ENCODE data around the gene VWA5A. TPM values are rescaled to one million over a fixed set of nuclear protein-coding genes. Genes with fewer than 3 reads are reported as not detected.
"Not testable (repeated sequence)": the region's sequence is repeated elsewhere in the genome, so short reads cannot be mapped to it uniquely, and the experiment has no call there.

The VWA5A gene
- polyA plus RNA-seq, 1 donor from 2014 or later: 12.8 TPM

DNA sequence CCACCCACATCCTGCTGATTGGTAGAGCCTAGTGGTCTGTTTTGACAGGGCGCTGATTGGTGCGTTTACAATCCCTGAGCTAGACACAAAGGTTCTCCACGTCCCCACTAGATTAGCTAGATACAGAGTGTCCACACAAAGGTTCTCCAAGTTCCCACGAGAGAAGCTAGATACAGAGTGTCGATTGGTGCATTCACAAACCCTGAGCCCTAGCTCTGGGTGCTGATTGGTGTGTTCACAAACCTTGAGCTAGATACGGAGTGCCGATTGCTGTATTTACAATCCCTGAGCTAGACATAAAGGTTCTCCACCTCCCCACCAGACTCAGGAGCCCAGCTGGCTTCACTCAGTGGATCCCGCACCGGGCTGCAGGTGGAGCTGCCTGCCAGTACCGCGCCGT, 55.1 kb downstream of the VWA5A start:
- H3K4me3 Mint-ChIP-seq, H3K27ac Mint-ChIP-seq, H3K36me3 Mint-ChIP-seq, H3K4me1 Mint-ChIP-seq, H3K27me3 Mint-ChIP-seq, H3K9me3 Mint-ChIP-seq: not testable (repeated sequence)

DNA sequence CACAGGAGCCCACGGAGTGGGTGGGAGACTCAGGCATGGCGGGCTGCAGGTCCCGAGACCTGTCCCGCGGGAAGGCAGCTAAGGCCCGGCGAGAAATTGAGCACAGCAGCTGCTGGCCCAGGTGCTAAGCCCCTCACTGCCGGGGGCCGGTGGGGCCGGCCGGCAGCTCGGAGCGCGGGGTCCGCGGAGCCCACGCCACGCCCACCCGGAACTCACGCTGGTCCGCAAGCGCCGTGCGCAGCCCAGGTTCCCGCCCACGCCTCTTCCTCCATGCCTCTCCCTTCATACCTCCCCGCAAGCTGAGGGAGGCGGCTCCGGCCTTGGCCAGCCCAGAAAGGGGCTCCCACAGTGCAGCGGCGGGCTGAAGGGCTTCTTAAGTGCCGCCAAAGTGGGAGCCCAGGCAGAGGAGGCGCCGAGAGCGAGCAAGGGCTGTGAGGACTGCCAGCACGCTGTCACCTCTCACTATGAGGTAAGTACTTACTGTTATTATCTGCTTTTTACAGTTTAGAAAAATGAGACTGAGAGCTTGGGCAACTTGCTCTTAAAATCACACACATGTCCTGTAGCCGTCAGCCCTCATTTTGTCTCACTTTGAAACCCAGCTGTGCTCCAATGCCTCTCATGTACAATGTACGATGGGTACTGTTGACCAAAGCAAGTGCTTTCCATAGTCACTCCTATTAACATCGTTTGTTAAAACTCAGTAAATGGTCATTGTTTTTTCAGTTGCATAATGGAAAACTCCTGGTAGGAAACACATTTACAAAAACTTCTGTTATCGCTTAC, 55.7 kb downstream of the VWA5A start:
- Mint-ChIP-seq H3K9me3 (no peaks in the 10 kb centered on the region), H3K4me1 (no peaks in the 10 kb centered on the region), H3K27me3 (peaks cover 3% of the 10 kb centered on the region), H3K27ac (no peak overlapping the region), H3K4me3 (no peak overlapping the region), H3K36me3 (no peaks in the 10 kb centered on the region)

DNA sequence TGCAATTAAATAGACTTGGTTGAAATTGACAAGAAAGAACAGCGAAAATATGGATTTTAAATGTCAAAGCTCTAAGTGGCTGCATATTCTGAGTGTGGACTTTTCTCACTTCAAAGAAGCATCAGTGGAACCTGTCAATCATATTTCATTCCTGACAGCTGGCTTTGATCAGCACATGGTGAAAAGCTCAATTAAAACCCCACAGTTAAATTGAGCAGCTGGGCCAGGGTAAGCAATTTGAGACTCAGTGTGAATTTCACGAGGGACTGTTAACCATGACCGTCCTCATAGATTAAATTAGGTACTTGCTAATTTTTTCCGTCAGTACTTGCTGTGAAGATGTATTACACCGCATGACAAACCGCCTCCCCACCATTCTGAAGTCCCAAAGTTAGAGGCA, 56.9 kb downstream of the VWA5A start:
- Mint-ChIP-seq H3K36me3 (no peaks in the 10 kb centered on the region), H3K9me3 (no peaks in the 10 kb centered on the region), H3K4me1 (no peaks in the 10 kb centered on the region), H3K27me3 (peaks cover 1% of the 10 kb centered on the region), H3K27ac (no peak overlapping the region), H3K4me3 (no peak overlapping the region)

DNA sequence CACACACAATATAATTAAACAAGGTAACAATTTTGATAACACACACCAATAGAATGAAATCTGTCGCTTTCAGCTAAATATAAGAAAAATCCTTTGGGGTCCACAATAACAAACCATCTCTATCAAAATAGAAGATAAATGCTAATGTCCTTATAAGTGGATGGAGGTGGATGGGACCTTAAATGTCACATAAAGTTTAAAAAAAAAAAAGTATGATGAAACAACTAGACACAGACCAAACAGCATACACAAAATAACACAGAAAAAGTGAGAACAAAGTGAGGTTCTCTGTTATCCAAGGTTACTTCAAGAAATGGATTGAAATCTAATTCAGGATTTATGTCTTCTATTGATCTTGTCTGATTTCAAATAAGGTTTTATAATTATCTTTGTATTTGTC, 57.3 kb downstream of the VWA5A start:
- peaks cover 1% of the 10 kb centered on the region for H3K27me3 Mint-ChIP-seq
- no peak overlapping the region for H3K4me3 Mint-ChIP-seq
- no peak overlapping the region for H3K27ac Mint-ChIP-seq
- H3K36me3 Mint-ChIP-seq: no peaks in the 10 kb centered on the region
- no peaks in the 10 kb centered on the region for H3K4me1 Mint-ChIP-seq
- H3K9me3 Mint-ChIP-seq: no peaks in the 10 kb centered on the region

DNA sequence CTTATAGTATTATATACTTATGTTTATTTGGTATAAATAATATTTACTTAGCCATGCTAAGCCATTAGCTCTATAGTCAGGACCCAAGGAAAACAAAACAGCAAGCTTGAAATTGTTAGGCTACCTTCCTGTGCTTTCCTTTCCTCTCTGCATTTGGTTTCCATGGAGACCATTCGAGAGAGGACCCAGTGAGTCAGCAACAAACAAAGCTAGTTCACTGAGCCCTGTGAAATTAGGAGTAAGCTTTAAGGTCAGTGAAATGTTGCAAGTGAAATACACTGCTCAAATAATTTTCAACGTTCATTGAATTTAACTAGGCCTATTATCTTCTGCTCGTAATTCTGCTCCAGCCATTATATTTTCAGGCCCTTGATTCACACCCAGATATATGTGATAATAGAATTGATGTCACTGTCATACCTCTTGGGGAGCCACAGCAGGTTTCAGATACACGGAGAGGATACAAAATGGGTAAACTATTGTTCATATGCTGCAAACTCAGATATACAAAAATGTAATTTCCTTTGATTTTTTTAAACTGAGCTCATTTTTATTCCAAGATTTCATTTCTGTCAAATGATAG, 58.8 kb downstream of the VWA5A start:
- Mint-ChIP-seq H3K4me3 (no peak overlapping the region), H3K27me3 (peaks cover 1% of the 10 kb centered on the region), H3K4me1 (no peaks in the 10 kb centered on the region)

DNA sequence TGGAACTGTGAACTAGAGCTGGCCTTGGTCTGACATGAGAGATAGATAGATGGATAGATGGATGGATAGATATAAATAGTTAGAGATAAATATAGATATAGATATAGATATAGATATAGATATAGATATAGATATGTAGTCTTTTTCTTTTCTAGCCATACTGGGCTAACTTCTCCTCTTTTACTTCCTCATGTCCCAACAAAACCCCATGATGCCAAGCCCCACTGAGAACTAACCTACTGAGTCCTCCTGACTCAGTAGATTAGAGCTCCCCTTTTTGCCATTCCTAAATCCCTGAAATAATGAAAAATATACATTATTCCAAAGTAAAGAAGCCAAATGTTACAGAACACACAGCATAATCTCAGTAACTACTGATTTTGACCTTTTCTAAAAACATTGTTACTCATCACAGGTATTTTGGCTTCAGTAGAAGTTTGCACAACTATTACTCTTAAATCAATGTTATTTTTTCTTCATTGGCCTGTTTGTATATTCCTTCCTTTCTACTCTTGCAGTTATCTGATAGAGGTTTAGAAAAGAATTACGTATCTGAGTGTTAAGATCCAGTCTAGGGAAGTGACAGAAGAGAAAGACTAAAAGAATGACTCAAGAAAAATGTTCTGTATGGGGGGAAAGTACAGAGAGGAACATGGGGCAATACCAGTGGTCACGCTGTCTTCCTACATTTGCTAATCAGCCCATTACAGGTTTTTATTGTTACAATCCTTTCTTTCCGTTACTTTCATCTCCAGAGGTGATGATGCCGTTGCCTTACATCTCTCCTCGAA, 61.9 kb downstream of the VWA5A start:
- H3K4me3 Mint-ChIP-seq: no peak overlapping the region
- H3K9me3 Mint-ChIP-seq: no peaks in the 10 kb centered on the region
- no peak overlapping the region for H3K27ac Mint-ChIP-seq
- no peaks in the 10 kb centered on the region for H3K27me3 Mint-ChIP-seq
- no peaks in the 10 kb centered on the region for H3K4me1 Mint-ChIP-seq
- no peaks in the 10 kb centered on the region for H3K36me3 Mint-ChIP-seq

More for the DNA sequence above, 58.8 kb downstream of the VWA5A start:
- Mint-ChIP-seq H3K27ac (no peak overlapping the region), H3K9me3 (no peaks in the 10 kb centered on the region), H3K36me3 (no peaks in the 10 kb centered on the region)

DNA sequence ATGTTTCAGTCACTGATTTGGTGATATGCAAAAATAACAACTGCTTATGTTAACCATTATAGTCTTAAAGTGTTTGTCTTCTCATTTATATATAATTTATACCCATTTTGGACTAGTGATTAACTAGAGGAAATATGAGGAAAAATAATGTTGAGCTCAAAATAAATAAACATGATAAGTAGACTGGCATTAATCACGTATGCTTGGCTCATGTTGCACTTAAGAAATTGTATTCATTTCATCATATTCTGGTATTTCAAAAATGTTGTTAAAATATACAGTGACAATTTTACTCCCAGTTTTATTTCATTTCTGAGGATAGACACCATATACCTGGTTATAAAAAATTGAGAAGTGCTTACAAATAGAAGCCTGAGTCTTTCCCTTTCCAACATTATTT, 64.1 kb downstream of the VWA5A start:
- H3K9me3 Mint-ChIP-seq: no peaks in the 10 kb centered on the region
- peaks cover 2% of the 10 kb centered on the region for H3K27me3 Mint-ChIP-seq

DNA sequence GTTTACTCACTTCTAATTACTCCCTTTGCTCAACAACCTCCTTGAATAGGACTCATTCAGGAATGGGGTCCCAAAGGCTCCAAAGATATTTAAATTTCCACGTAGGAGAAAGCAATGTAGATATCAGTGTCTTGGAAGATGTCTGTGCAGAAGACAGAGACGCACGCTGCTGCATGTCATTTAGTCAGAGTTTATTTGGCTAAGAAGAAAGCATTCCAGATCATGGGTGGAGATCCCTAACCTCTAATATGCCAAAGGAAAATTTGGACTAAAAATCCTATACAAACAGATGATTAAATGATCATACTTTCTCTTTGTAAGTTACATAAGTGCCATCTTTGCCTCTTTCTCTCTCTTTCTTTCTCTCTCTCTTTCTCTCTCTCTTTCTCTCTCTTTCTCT, 67.8 kb downstream of the VWA5A start, which contains the start of gene OR10D3:
TSS of gene OR10D3 (plus strand) at position 278 of the 400 bp plus-strand sequence. CDS start 1,925 bp downstream, outside the sequence.
- H3K4me1 Mint-ChIP-seq: no peaks in the 10 kb centered on the region
- H3K27ac Mint-ChIP-seq: no peak within 1 kb of the TSS
- no peaks in the 10 kb centered on the region for H3K36me3 Mint-ChIP-seq
- H3K9me3 Mint-ChIP-seq: no peaks in the 10 kb centered on the region
- H3K27me3 Mint-ChIP-seq: peaks cover 3% of the 10 kb centered on the region
- no peak within 1 kb of the TSS for H3K4me3 Mint-ChIP-seq

More for the DNA sequence above, 64.1 kb downstream of the VWA5A start:
- no peaks in the 10 kb centered on the region for H3K36me3 Mint-ChIP-seq
- H3K27ac Mint-ChIP-seq: no peak overlapping the region
- H3K4me1 Mint-ChIP-seq: no peaks in the 10 kb centered on the region
- H3K4me3 Mint-ChIP-seq: no peak overlapping the region

DNA sequence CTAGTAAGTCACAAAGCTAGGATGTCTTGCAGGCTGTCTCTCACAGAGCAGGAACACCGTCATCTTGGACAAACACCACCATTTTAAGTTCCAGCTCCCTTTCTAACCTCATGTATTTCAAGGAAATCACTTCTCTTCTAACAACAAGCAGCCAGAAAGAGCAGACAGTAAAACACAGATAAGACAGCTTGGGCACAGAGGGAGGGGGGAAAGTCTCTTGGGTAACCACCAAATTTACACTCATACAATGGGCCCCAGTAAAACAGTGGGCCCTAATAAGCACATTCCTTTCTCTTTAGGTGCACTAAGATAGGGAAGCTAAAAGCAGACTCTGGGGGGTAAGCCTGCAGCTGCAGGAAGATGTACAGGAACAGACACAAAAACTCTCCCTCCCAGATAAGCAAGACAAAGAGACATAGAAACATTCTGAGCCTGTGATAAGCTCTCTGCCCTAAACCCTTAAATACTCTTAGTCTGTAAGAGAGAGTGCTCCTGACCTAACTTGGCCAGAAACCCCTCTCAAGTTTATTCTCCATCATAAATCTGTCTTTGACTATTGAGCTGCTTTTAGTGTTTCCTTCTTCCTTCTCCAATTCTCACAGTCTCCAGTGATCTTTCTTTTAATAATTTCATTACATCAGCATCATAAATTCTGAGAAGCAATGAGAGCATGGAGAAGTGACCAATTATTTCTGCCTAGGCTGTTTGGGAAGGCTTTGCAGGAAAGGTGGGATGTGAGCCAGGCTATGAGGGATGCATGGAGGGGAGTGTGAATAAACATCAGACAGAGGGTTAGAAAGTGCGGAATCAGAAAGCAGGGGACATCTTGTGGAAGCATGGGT, 75.3 kb downstream of the VWA5A start:
- H3K36me3 Mint-ChIP-seq: no peaks in the 10 kb centered on the region
- no peak overlapping the region for H3K4me3 Mint-ChIP-seq
- H3K4me1 Mint-ChIP-seq: peaks cover 7 to 10% (median 9%) of the 10 kb centered on the region in 3 donors
- no peaks in the 10 kb centered on the region for H3K9me3 Mint-ChIP-seq
- H3K27me3 Mint-ChIP-seq: peaks cover 6% of the 10 kb centered on the region
- no peak overlapping the region for H3K27ac Mint-ChIP-seq

DNA sequence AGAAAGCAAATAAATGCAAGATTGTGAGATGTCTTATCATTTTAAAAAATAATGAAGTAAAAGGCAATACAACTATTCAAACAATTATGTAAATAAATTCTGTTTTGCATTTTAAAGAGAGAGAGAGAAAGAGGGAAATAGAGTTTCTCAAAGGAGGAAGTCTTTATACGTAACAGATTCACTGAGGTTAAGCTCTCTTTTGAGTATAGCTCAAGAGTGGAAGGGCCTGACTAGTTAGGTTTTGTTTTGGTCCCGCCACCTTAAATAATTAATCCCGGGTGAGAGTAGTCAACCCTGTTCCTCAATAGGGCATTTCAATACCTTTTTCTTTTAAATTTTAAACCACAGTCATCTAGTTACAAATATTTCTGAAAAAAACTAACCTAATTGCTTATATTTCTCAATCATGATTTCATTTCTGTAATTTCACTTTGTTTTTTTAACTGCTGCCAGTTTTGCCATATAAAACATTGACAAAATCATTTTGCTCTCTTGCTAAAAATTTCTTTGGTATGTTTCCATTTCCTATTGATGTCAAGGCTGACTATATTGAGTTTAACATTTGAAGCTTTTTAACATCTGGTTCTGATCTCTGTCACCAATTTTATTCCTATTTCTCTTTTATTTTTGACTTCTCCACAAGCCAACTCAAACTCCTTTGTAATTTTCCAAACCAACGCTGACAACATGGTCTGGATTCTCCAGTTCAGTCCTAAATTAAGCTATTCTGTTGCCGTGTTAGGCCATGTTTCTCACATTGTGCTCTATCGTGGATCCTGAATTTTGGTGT, 78.2 kb downstream of the VWA5A start:
- Mint-ChIP-seq H3K36me3 (no peaks in the 10 kb centered on the region), H3K9me3 (no peaks in the 10 kb centered on the region), H3K27ac (peak overlapping the region in 1 of 3 donors; percentile 2), H3K4me1 (peaks cover 7 to 10% (median 9%) of the 10 kb centered on the region in 3 donors), H3K4me3 (peak overlapping the region in 1 of 4 donors; percentile 15), H3K27me3 (peaks cover 4% of the 10 kb centered on the region)

DNA sequence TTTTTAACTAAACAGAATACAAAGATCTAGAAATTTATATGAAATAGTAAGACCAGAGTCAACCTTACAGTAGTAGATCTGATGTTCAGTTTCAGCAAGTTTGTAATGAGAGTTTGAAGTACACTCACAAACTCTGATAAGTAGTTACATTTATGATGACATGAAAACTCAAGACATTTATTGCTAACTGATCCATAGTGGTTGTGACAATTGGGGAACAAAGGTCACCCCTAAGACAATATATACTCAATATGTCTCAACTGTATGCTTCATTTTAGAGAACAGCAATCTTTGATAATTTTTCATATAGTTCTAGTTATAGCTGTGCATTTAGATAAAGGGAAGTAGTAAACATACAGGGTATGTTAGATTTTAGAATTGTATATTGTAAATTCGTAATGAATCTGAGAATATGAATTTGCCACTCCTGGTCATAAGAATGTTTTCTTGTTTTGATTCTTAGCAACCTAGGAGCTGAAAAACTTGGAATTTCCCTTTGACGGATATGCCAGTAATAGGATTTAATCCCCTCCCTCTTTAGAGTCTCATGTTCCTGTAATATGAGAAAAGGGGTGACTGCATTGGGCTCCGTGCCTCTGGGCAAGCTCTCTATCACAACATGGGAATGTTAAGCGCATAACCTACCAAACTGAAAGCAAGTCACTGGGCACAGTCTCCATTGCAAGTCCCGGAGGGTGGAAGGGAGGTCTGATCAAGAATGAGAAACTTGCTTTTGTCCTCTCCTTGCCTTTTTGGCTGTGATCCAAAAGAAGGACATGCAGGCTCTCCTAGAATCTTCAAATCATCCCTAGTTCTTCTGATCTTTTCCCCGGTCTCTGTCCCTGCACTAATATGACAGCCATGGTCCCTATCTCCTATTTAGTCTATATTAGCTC, 79.3 kb downstream of the VWA5A start:
- H3K9me3 Mint-ChIP-seq: peaks cover 0 to 1% (median 0%) of the 10 kb centered on the region in 3 donors
- H3K27me3 Mint-ChIP-seq: peaks cover 4% of the 10 kb centered on the region
- H3K4me1 Mint-ChIP-seq: peaks cover 7 to 10% (median 9%) of the 10 kb centered on the region in 3 donors
- no peak overlapping the region for H3K4me3 Mint-ChIP-seq
- no peak overlapping the region for H3K27ac Mint-ChIP-seq
- H3K36me3 Mint-ChIP-seq: no peaks in the 10 kb centered on the region

DNA sequence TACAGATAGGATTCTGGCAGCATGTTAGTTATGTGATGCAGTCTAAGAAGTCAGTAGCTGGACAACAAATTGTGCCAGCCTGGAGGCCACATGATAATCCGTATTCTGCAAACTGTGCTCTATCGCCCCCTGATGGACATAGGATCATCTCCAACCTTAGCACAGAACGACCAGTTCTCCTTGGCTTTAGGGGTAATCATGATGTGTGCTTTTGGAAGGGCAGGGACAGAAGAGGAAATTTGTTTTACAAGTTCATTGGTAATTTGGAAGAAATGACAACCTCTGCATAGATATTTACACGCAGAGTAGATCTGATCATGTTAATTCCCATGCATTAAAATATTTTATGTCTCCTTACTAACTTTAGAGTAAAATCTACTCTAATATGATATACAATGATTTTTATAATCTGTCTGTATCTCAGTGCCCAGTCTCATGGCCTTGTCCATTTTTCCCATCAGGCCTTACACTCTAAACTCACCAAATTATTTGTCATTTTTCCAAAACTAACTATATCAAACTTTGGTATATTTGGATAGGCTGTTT, 80.0 kb downstream of the VWA5A start:
- Mint-ChIP-seq H3K9me3 (peaks cover 0 to 1% (median 0%) of the 10 kb centered on the region in 3 donors), H3K27me3 (peaks cover 4% of the 10 kb centered on the region)

More for the DNA sequence above, 80.0 kb downstream of the VWA5A start:
- no peaks in the 10 kb centered on the region for H3K36me3 Mint-ChIP-seq
- no peak overlapping the region for H3K27ac Mint-ChIP-seq
- H3K4me3 Mint-ChIP-seq: no peak overlapping the region
- H3K4me1 Mint-ChIP-seq: peaks cover 7 to 10% (median 9%) of the 10 kb centered on the region in 3 donors

All from IgD-negative memory B cell (primary cell).